HG03280 (cell line): ENCODE measurements around the gene HECTD1.
"Not testable (repeated sequence)": the region's sequence is repeated elsewhere in the genome, so short reads cannot be mapped to it uniquely, and the experiment has no call there.

ENCODE experiments used
- ATAC-seq: cut with Tn5 transposase; IDR thresholded peaks from one replicate; pipeline ENCODE4 v1.9.1; 2021; ENCODE audit warnings: mild to moderate bottlenecking, moderate library complexity; ENCODE audit not compliant: unreplicated experiment

Gene HECTD1

DNA sequence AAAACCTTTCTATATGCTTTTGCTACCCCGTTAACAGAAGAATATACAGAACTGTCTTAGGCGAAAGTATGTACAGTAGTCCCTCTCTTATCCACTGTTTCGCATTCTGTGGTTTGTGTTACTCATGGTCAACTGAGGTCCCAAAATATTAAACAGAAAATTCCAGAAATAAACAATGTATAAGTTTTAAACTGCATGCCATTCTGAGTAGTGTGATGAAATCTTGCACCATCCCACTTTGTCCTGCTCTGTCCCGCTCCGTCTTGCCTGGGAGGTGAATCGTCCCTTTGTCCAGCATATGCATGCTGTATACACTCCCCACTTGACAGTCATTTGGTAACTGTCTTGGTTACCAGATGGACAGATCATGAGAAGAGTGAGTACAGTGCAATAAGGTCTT lies 111.3 kb downstream of the HECTD1 start:
- no peak for ATAC-seq

GRCh38 chr14:31095817-31096216 lies 111.8 kb downstream of the HECTD1 start:
- not testable (repeated sequence) for ATAC-seq

- not testable (repeated sequence) for ATAC-seq
Observed at GRCh38 chr14:31093884-31094839, 113.4 kb downstream of the HECTD1 start.

DNA sequence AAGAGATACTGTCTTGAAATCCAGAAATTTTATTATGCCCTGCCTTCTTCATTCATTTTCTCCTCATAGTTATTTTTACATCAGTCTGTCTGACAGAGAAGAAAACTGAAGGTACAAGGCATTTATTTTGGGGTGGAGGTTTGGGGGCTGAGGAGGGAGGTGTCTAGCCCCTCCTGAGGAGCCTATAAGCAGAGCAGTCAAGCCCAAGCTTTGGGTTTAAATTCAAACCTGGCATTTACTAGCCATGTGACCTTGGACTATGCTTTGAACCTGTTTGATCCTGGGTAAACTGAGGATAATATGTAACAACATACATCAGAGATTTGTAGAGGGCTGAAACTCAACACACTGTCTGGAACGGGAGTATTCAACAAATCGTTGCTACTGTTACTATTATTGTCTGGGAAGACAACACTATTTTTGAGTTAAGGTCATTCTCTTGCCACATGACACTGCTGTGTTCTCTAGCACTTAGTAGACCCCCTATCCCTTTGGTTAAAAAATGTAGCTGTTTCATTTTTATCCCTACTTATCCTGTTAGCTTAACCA lies 115.4 kb downstream of the HECTD1 start:
- no peak for ATAC-seq

GRCh38 chr14:31090883-31091764 lies 116.5 kb downstream of the HECTD1 start:
- ATAC-seq, result no peak

GRCh38 chr14:31086466-31086865 lies 121.1 kb downstream of the HECTD1 start:
- not testable (repeated sequence) for ATAC-seq

- ATAC-seq, result no peak
Observed at GRCh38 chr14:31085027-31085426, 122.6 kb downstream of the HECTD1 start.

GRCh38 chr14:31084385-31084784 lies 123.2 kb downstream of the HECTD1 start:
- peak; percentile 62 for ATAC-seq

- no peak for ATAC-seq
Observed at GRCh38 chr14:31083781-31084180, 123.8 kb downstream of the HECTD1 start.

GRCh38 chr14:31080484-31080883 lies 127.1 kb downstream of the HECTD1 start:
- ATAC-seq, result no peak

DNA sequence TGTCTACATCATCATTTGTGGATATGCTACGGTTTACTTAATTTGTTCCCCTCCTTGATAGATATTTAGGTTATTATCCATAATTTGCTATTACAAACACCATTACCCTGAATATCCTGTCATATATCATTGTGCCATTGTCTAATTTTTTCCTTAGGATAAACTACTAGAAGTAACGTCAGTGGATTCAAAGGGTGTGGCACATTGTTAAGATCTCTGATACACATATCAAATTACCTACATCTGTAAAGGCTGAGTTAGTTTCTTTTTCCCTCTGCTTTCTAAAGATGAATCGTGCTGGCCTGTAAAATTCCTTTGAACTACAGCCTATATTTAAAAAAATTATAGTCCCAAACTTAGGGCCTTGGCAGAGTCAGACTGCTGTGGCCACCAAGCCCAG lies 127.5 kb downstream of the HECTD1 start:
- no peak for ATAC-seq

- ATAC-seq, result no peak
Observed at GRCh38 chr14:31078766-31079165, 128.8 kb downstream of the HECTD1 start.

DNA sequence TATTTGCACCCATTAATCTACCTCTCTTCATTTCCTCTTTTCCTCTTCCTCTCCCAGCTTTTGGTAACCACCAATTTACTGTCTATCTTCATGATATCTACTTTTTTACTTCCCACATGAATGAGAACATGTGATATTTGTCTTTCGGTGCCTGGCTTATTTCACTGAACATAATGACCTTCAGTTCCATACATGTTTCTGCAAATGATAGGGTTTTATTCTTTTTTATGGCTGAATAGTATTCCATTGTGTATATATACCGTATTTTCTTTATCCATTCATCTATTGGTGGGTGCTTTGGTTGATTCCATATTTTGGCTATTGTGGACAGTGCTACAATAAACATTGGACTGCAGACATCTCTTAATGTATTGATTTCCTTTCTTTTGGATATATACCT lies 132.4 kb downstream of the HECTD1 start:
- ATAC-seq, result no peak

GRCh38 chr14:31071151-31071550 lies 136.4 kb downstream of the HECTD1 start:
- no peak for ATAC-seq

- ATAC-seq, result no peak
Observed at GRCh38 chr14:31070431-31070830, 137.2 kb downstream of the HECTD1 start.

GRCh38 chr14:31069343-31069742 lies 138.2 kb downstream of the HECTD1 start:
- ATAC-seq, result no peak

GRCh38 chr14:31068235-31068634 lies 139.4 kb downstream of the HECTD1 start:
- ATAC-seq, result no peak

DNA sequence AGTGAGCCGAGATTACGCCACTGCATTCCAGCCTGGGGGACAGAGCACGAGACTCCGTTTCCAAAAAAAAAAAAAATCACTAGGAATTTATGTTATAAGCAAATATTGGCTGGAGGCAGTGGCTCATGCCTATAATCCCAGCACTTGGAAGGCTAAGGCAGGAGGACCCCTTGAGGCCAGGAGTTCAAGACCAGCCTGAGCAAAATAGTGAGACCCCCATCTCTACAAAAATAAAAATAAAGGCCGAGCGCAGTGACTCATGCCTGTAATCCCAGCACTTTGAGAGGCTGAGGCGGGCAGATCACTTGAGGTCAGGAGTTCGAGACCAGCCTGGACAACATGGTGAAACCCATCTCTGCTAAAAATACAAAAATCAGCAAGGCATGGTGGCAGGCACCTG lies 144.7 kb downstream of the HECTD1 start:
- not testable (repeated sequence) for ATAC-seq

GRCh38 chr14:31060253-31060875 lies 147.2 kb downstream of the HECTD1 start:
- ATAC-seq, result no peak

- no peak for ATAC-seq
Observed at GRCh38 chr14:31059152-31059924, 148.3 kb downstream of the HECTD1 start.
